Measurements from ENCODE around the gene RYR2.

RYR2 gene

GRCh38 chr1:237470712-237471338, 428.8 kb downstream of the RYR2 start:
- no peaks in the 10 kb centered on the region for H3K36me3 Mint-ChIP-seq
- H3K4me3 Mint-ChIP-seq, result no peak overlapping the region
- no peaks in the 10 kb centered on the region for H3K4me1 Mint-ChIP-seq
- H3K27me3 Mint-ChIP-seq, result peaks cover 5% of the 10 kb centered on the region
- no peak overlapping the region for H3K27ac Mint-ChIP-seq
- H3K9me3 Mint-ChIP-seq, result peaks cover 5% of the 10 kb centered on the region

DNA sequence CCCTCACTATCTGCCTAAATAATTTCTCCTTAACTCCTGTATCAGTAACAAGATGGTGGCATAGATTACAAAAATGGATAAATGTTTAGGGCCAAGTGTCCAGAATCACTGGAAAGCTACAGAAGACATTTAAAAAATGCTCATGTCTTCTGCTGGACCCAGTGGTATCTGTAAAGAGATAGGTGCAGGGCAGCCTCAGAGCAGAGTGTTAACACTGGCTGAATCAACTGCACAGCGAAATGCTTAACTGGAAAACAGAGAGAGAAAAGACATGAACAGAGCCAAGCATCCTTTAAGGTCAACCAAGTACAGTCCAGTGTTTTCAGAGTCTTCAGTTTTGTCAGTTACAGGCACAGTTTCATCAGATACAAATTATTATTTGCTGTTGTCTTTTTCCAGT, 429.4 kb downstream of the RYR2 start:
- Mint-ChIP-seq H3K9me3 (peaks cover 5% of the 10 kb centered on the region), H3K27ac (no peak overlapping the region), H3K36me3 (no peaks in the 10 kb centered on the region), H3K27me3 (peaks cover 5% of the 10 kb centered on the region), H3K4me1 (no peaks in the 10 kb centered on the region), H3K4me3 (no peak overlapping the region)

DNA sequence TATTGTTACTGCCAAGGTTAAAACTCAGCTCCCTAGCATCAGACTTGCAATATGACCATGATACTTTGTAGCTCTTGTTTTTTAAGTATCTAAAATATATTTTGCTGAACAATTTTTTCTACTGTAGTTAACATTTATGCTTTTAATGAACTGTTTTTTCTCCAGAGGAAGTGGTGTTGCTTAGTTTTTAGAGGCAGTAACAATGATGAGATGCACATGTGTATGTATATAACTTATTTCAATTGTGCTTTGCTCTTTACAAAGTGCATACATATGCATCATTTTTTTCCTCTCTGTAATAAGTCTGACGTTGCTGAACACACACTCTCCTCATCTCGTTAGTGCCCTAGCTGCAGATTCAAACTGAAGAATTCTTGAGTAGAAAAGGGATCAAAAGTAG, 430.0 kb downstream of the RYR2 start:
- H3K36me3 Mint-ChIP-seq, result no peaks in the 10 kb centered on the region
- H3K9me3 Mint-ChIP-seq, result peaks cover 5% of the 10 kb centered on the region

GRCh38 chr1:237473854-237474253, 431.9 kb downstream of the RYR2 start:
- H3K4me1 Mint-ChIP-seq, result no peaks in the 10 kb centered on the region

More for the DNA sequence above, 430.0 kb downstream of the RYR2 start:
- Mint-ChIP-seq H3K4me3 (no peak overlapping the region), H3K27me3 (peaks cover 5% of the 10 kb centered on the region), H3K27ac (no peak overlapping the region), H3K4me1 (no peaks in the 10 kb centered on the region)

DNA sequence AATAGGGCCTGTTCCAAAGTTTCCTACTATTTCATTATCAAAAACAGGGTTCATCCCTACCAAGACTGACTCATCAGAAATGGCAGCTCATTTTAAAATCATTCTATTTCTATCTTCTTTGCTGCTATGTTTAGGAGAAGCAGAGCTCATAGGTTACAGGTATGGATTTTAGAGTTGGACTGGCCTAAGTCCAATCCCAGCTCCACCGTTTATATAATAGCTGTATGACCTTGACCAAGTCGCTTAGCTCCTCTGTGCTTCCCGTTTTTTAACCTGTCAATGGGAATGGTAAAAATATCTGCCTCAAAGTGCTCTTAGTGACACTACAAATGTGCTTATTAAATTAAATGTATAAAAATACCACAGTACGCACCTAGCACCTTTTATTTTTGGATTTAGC, 436.1 kb downstream of the RYR2 start:
- H3K4me3 Mint-ChIP-seq, result no peak overlapping the region
- H3K27ac Mint-ChIP-seq, result no peak overlapping the region
- peaks cover 5% of the 10 kb centered on the region for H3K27me3 Mint-ChIP-seq
- no peaks in the 10 kb centered on the region for H3K36me3 Mint-ChIP-seq
- H3K4me1 Mint-ChIP-seq, result no peaks in the 10 kb centered on the region
- peaks cover 8% of the 10 kb centered on the region for H3K9me3 Mint-ChIP-seq

More at GRCh38 chr1:237473854-237474253, 431.9 kb downstream of the RYR2 start:
- no peaks in the 10 kb centered on the region for H3K36me3 Mint-ChIP-seq
- H3K27me3 Mint-ChIP-seq, result peaks cover 5% of the 10 kb centered on the region
- peaks cover 5% of the 10 kb centered on the region for H3K9me3 Mint-ChIP-seq
- H3K27ac Mint-ChIP-seq, result no peak overlapping the region
- H3K4me3 Mint-ChIP-seq, result no peak overlapping the region

GRCh38 chr1:237478842-237479241, 436.9 kb downstream of the RYR2 start:
- Mint-ChIP-seq H3K4me3 (no peak overlapping the region), H3K9me3 (peaks cover 6% of the 10 kb centered on the region), H3K4me1 (no peaks in the 10 kb centered on the region), H3K27ac (no peak overlapping the region), H3K27me3 (peaks cover 1% of the 10 kb centered on the region), H3K36me3 (no peaks in the 10 kb centered on the region)

GRCh38 chr1:237482777-237483176, 440.8 kb downstream of the RYR2 start:
- Mint-ChIP-seq H3K27ac (no peak overlapping the region), H3K9me3 (peaks cover 6% of the 10 kb centered on the region), H3K4me3 (no peak overlapping the region), H3K27me3 (no peaks in the 10 kb centered on the region), H3K36me3 (no peaks in the 10 kb centered on the region), H3K4me1 (no peaks in the 10 kb centered on the region)

DNA sequence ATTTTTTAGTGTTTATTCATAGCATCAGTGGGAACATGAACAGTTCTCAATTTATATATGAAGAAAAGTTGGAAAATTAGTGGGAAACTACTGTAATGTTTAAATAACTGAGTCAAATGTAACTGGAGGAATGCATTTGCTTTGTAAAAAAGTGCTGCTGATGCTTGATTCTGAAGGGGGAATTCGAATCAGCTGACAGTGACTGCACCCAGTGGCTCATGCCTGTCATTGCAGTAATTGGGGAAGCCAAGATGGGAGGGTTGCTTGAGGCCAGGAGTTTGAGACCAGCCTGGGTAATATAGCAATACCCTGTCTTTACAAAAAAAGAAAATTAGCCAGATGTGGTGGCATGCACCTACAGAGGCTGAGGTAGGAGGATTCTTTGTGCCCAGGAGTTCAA, 450.4 kb downstream of the RYR2 start:
- H3K4me1 Mint-ChIP-seq, result no peaks in the 10 kb centered on the region
- H3K27ac Mint-ChIP-seq, result no peak overlapping the region
- H3K4me3 Mint-ChIP-seq, result no peak overlapping the region
- no peaks in the 10 kb centered on the region for H3K9me3 Mint-ChIP-seq
- peaks cover 2% of the 10 kb centered on the region for H3K27me3 Mint-ChIP-seq
- no peaks in the 10 kb centered on the region for H3K36me3 Mint-ChIP-seq

- Mint-ChIP-seq H3K27ac (no peak overlapping the region), H3K4me1 (no peaks in the 10 kb centered on the region), H3K36me3 (no peaks in the 10 kb centered on the region), H3K9me3 (no peaks in the 10 kb centered on the region), H3K27me3 (peaks cover 6% of the 10 kb centered on the region), H3K4me3 (no peak overlapping the region)
Observed at GRCh38 chr1:237500566-237500965, 458.6 kb downstream of the RYR2 start.

- Mint-ChIP-seq H3K4me1 (peaks cover 10% of the 10 kb centered on the region), H3K9me3 (no peaks in the 10 kb centered on the region), H3K4me3 (no peak overlapping the region), H3K36me3 (no peaks in the 10 kb centered on the region), H3K27ac (no peak overlapping the region), H3K27me3 (peaks cover 6% of the 10 kb centered on the region)
Observed at GRCh38 chr1:237503292-237503691, 461.3 kb downstream of the RYR2 start.

DNA sequence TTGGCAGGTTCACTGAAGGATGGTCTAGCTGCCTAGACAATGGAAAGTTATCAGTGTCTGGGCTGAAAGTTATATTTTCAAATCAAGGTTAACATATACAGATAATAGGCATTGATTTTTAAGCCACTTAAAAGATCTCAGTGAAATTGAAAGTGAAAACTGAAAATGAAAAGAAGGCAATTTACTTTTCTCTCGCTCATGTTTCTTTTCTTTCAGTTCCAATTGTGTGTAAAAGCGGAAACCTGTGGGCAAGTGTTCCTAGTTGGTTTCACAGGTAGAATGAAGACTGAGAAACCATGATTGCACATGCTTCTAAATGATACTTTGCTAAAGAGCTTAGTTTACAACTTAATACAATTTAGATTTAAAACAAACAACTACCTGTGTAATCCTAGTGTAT, 465.0 kb downstream of the RYR2 start:
- H3K27me3 Mint-ChIP-seq, result peaks cover 4% of the 10 kb centered on the region
- H3K4me3 Mint-ChIP-seq, result no peak overlapping the region
- peaks cover 10% of the 10 kb centered on the region for H3K4me1 Mint-ChIP-seq
- H3K27ac Mint-ChIP-seq, result no peak overlapping the region
- H3K36me3 Mint-ChIP-seq, result no peaks in the 10 kb centered on the region
- H3K9me3 Mint-ChIP-seq, result no peaks in the 10 kb centered on the region

- Mint-ChIP-seq H3K4me1 (peaks cover 10% of the 10 kb centered on the region), H3K4me3 (no peak overlapping the region), H3K27ac (no peak overlapping the region), H3K9me3 (no peaks in the 10 kb centered on the region), H3K27me3 (peaks cover 3% of the 10 kb centered on the region), H3K36me3 (no peaks in the 10 kb centered on the region)
Observed at GRCh38 chr1:237509748-237510147, 467.8 kb downstream of the RYR2 start.

DNA sequence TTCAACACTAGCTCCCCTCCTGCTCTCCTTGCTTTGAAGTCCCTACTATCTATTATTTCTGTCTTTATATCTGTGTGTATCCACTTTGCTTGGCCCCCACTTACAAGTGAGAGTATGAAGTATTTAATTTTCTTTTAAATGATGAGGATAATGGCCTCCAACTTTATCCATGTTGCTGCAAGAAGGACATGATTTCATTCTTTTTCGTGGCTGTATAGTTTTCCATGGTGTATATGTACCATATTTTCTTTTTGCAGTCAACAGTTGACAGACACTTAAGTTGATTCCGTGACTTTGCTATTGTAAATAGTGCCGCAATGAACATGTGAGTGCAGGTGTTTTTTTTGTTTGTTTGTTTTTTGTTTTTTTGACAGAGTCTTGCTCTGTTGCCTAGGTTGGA, 483.1 kb downstream of the RYR2 start:
- Mint-ChIP-seq H3K36me3 (no peaks in the 10 kb centered on the region), H3K4me3 (no peak overlapping the region), H3K9me3 (peaks cover 15% of the 10 kb centered on the region), H3K27me3 (peaks cover 1% of the 10 kb centered on the region), H3K4me1 (no peaks in the 10 kb centered on the region), H3K27ac (no peak overlapping the region)

DNA sequence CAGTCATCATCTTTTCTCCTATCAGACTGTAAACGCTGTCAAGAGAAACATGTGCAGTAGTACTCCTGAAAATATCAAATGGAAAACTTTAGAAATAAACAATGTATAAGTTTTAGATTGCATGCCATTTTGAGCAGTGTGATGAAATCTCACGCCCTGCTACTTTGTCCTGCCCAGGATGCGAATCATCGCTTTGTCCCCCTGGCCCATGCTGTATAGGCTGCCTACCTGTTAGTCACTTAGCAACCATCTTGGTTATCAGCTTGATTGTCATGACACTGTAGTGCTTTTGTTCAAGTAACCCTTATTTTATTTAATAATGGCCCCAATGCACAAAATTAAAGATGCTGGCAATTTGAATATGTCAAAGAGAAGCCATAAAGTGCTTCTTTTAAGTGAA, 485.8 kb downstream of the RYR2 start:
- Mint-ChIP-seq H3K36me3 (no peaks in the 10 kb centered on the region), H3K4me3 (no peak overlapping the region), H3K27ac (no peak overlapping the region), H3K9me3 (peaks cover 15% of the 10 kb centered on the region), H3K4me1 (no peaks in the 10 kb centered on the region), H3K27me3 (peaks cover 1% of the 10 kb centered on the region)

- H3K27ac Mint-ChIP-seq, result no peak overlapping the region
- peaks cover 1% of the 10 kb centered on the region for H3K27me3 Mint-ChIP-seq
- peaks cover 15% of the 10 kb centered on the region for H3K9me3 Mint-ChIP-seq
- H3K4me3 Mint-ChIP-seq, result no peak overlapping the region
- H3K36me3 Mint-ChIP-seq, result no peaks in the 10 kb centered on the region
- H3K4me1 Mint-ChIP-seq, result no peaks in the 10 kb centered on the region
Observed at GRCh38 chr1:237528545-237528944, 486.6 kb downstream of the RYR2 start.

DNA sequence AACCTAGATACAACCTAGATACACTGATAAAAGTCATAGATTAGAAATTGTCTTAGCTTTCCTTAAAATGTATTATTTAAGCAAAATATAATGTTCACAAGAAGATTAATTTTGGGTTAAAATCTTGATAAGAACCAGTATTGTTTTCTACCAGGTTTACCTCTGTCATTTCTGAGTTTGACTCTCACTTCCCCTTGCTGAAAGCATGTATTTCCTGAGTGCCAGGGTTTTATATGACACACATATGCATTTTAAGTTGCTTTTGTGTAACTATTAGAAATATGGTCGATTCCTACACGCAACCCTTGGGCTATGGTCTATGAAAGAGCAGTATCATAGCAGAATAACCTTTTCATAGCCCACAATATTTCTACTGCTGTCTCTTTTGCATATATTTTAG, 497.1 kb downstream of the RYR2 start:
- no peaks in the 10 kb centered on the region for H3K9me3 Mint-ChIP-seq
- no peak overlapping the region for H3K4me3 Mint-ChIP-seq
- no peaks in the 10 kb centered on the region for H3K36me3 Mint-ChIP-seq
- no peaks in the 10 kb centered on the region for H3K4me1 Mint-ChIP-seq
- H3K27me3 Mint-ChIP-seq, result peaks cover 1% of the 10 kb centered on the region
- no peak overlapping the region for H3K27ac Mint-ChIP-seq
